HG02759 (cell line): ENCODE data around the gene PRH1.

Experiments used
- ATAC-seq: cut with Tn5 transposase; IDR thresholded peaks from one replicate; pipeline ENCODE4 v1.9.1; 2021; ENCODE audit warnings: mild to moderate bottlenecking, moderate library complexity; ENCODE audit not compliant: unreplicated experiment

The PRH1 gene

DNA sequence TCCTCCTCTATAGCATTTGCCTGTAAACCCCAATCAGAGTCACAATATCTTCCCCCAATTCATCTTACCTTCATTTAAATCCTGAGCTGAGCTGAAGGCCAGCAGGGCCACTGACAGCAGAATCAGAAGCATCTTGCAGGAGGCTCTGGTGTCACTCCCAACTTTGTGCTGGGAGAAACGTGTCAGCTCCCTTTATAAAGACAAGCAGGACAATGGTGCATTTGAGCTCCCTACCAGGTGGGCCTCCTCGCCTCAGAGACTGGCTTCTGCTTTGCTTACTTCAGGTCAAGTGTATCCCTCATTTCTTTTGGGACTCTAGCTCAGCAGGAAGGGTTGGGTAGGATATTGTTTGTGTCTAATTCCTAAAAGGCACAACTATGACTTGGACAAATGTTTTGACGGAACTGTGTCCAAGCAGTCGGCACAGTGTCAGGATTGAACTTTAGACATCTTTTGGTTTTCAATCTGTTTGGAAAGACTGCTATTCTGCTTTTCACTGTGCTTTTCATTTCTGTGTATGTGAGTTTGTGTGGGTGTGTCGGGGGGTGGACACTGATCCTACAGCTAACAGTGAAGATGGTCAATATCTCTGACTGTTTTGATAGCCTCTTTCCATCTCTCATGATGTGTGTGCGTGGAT lies at the start of gene PRH1:
Gene PRH1, minus strand, starts transcription at position 170 of the 640 bp plus-strand sequence. Its CDS starts 38 bp downstream, at position 132.
- no peak for ATAC-seq

DNA sequence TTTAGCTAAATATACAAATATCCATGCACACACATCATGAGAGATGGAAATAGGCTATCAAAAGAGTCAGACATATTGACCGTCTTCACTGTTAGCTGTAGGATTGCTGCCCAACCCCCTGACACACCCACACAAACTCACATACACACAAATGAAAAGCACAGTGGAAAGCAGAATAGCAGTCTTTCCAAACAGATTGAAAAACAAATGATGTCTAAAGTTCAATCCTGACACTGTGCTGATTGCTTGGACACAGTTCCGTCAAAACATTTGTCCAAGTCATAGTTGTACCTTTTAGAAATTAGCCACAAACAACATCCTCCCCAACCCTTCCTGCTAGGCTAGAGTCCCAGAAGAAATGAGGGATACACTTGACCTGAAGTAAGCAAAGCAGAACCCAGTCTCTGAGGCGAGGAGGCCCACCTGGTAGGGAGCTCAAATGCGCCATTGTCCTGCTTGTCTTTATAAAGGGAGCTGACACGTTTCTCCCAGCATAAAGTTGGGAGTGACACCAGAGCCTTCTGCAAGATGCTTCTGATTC lies 44.8 kb upstream of the PRH1 start, which contains the start of gene PRH2:
Gene PRH2, plus strand, starts transcription at position 491 of the 541 bp plus-strand sequence. Its CDS starts 38 bp downstream, at position 529.
- no peak for ATAC-seq

DNA sequence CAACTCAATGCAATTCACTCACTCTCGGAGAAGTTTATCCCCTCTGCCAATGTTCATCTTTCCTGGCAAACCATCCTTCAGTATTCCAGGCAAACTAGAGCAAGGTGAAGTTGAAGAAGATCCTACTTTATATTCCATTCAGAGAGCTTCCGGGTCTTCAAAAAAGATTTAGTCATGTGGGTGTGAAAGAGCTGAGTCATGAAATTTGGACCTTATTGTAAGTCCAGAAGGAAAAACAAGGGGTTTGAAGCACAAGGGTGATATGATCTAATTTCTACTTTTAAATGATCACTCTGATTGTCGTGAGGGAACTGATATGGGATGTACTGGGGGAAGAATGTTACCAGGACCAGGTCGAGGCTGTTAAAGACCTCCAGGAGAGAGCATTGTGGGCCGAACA lies 42.2 kb upstream of the PRH1 start:
- no peak for ATAC-seq

DNA sequence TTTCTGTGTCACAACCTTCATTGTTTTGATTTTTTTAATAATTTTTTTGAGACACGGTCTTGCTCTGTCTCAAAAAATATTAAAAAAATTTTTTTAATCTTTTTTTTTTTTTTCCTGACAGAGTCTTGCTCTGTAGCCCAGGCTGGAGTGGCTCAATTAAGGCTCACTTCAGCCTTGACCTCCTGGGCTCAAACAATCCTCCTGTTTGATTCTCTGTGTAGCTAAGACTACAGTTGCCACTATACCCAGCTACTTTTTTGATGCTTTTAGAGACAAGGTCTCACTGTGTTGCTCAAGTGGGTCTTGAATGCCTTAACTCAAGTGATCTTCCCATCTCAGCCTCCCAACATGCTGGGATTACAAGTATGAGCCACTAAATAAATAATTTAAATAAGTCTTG lies 35.8 kb upstream of the PRH1 start:
- ATAC-seq = no peak

DNA sequence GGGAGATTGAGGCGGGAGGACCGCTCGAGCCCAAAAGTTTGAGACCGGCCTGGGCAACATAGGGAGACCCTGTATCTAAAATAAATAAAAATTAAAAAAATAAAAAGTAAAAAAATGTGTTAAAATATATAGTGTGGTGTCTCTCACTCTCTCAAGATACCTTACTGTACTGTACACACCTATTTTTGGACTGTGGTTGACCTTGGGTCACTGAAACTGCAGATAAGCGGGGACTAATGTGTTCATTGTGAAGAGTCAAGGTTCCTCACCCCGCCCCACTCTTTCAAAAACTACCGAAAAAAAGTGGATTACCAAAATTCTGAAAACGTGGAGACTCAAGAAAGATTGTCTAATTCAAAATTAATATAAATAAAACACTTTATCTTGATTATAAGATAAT lies 26.3 kb upstream of the PRH1 start:
- ATAC-seq = no peak

DNA sequence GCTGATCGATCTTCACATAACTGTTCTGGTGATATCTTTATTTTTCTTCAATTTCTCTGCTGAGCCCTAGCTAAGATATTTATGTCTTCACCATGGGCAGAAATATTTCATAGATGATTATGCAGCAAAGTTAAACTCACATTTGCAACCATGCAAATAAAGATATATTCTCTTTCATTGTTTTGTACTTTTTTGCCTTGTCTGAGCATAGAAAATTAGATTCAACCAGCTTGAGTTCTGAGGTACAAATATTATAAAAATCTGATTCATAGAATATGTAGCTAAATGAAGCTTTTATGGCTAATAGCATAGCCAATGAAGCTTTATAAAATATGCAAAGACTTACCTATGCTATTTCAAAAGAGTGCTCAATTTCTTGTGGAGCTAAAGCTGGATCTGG lies 25.4 kb upstream of the PRH1 start, which contains the start of gene TAS2R13:
Gene TAS2R13, minus strand, starts transcription at position 101 of the 400 bp plus-strand sequence. CDS start 264 bp downstream, outside the sequence.
- ATAC-seq = no peak

DNA sequence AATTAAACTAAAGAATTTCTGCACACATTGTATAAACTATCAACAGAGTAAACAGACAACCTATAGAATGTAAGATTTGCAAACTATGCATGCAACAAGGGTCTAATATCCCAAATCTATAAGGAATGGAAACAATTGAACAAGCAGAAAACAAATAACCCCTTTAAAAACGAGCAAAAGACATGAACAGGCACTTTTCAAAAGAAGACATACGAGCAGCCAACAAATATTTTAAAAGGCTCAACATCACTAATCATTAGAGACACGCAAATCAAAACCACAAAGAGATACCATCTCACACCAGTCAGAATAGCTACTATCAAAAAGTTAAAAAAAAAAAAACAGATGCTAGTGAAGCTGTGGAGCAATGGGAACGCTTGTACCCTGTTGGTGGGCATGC lies 20.6 kb upstream of the PRH1 start:
- ATAC-seq = no peak

DNA sequence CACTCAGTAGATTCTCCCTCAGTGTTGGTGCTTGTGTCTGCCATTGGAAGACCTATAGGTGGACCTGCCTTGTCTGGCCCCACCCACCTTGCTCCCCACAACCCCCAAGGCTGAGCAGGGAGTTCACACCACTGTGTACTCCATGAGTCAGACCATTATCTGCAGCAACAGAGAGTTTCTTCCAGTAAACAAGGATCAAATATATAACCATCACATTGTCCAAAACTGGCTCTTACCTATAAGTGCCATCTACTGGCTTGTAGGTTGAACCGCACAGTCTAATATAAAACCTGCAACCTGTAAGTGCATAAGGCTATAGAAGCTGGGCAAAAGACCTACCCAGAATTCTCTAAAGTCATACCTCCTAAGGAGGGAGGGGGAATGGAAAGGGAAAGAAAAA lies 17.4 kb upstream of the PRH1 start:
- ATAC-seq = no peak

DNA sequence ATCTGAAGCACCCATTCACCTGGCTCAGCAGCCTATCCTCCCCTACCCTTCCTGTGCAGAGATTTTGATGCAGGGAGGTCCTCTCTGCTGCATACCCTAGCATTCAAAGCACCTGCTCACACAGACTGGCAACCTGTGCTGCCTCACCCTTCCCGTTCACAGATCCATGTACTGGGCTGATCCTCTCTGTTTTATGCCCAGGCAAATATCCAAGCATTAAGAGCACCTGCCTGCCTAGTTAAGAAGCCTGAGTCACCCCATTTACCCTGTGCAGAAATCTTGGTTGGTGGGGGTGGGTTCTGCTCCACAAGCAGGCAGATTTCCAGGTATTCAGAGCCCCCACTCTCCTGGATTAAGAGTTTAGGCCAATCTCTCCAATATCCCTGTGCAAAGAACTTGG lies 16.9 kb upstream of the PRH1 start:
- ATAC-seq = no peak

DNA sequence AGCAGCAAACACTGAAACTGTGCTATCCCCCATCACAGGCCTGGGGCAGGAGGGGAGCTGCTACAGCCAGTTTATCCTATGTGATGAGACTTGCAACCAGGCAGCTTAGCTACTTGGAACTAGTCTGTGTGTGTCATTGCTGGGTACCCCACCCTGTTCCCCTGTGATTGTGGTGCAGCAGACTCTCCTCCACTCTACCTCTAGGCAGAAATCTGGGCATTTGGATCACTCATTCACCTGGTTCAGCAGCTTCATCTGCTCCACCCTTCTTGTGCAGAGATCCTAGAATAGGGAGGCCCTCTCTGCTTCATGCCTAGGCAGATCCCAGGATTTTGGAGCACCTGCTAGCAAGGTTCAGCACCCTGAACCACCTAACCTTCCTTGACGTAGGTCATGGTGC lies 16.5 kb upstream of the PRH1 start:
- no peak for ATAC-seq

DNA sequence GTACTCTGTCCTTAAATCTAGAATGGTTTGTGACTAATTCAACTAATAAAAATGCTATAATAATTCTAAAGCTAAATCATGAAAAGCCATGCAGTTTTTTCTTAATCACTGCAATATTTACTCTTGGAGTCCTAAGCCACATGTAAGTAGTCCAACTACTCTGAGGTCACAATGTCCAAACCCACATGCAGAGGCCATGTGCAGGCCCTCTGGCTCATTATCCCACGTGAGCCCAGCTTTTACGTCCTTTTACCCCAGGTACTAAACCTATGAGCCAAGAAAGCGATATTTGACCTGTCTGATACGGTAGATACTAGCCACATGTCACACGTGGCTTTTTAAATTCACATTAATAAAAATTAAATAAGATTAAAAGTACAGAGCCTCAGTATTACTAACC lies 12.8 kb upstream of the PRH1 start:
- ATAC-seq = no peak

DNA sequence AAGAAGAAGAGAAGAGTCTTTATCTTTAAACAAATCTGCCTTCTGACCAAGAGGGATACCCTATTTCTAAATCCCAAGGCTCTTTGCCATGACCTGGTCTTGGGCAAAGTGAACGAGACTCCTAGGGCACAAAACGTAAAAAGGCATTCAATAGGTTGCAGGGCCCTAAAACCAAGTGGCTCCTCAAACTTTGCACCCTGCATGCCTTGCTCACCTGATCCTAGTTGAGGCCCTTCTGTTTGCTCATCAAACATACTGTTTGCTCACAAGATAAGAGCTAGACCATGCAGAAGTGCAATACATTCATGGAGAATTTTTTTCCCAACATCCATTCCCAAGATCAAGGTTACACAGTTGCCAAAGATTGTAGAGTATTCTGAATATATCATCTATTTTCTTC lies 7.9 kb upstream of the PRH1 start:
- no peak for ATAC-seq

DNA sequence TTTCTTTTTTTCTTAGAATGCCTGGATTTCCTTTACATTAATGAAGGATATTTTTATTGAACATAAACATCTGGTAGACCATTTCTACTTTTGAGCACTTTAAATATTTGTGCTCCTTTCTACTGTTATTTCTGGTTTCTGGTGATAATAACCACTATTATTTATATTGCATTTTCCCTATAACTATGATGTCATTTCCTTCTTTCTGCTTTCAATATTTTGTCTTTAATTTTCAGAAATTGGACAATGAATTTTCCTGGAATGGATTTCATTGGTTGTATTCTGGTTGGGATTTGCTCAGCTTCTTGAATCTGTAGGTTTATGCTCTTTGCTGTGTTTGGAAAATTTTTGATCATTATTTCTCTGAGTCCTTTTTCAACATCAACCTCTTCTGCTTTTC lies 5.2 kb upstream of the PRH1 start:
- ATAC-seq = no peak

DNA sequence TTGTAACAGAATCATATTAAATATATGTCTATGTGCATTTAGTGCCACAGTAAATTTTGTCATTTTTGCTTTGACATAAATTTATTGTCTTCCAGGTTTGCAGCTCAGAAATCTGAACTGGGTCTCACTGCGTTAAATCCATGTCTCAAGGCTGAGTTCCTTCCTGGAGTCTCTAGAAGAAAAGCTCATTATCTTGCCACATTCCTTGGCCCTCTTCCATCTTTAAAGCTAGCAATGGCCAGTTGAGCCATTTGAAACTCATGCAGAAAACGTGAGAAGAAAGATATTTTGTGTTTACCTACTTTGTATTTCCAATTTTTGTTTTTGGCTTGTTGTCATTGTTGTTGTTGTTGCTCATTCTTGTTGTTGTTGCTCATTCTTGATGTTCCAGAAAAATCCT lies 10.7 kb downstream of the PRH1 start:
- no peak for ATAC-seq

DNA sequence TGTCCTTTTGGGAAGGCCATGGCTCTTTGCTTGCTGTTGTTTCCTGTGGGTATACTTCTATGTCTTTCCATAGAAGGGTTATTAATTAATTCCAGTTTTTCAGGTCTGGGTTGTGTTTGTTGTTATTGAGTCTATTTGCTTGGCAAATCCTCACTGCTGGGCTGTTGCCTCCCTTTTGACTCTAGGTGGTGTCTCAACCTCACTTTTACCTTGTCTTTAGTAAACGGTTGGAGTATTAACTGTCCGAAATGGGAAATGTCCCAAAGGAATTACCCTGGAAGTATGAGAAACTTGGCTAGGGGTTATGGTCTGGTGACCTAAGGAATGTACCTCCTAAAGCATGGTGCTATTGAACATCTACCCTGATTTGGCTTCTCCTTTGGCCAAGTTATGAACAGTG lies 16.7 kb downstream of the PRH1 start:
- no peak for ATAC-seq

DNA sequence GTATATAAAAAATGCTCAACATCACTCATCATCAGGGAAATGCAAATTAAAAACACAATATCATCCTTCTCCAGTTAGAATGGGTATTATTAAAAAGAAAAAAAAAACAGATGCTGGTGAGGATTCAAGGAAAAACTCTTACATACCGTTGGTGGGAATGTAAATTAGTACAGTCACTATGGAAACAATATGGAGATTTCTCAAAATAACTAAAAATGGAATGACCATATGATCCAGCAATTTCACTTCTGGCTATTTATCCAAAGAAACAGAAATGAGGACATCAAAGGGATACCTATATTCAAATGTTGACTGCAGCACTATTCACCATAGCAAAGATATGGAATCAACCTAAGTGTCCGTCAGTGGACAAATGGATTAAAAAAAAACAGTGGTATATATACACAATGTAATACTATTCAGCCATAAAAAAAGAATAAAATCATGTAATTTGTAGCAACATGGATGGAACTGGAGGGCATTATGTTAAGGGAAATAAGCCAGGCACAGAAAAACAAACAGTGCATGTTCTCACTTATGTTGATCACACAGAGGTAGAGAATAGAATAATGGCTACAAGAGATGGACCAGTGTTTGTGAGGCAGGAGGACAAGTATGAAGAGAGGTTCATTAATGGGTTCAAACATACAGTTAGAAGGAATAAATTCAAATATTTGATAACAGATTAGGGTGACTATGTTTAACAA lies 20.4 kb downstream of the PRH1 start:
- ATAC-seq = no peak

DNA sequence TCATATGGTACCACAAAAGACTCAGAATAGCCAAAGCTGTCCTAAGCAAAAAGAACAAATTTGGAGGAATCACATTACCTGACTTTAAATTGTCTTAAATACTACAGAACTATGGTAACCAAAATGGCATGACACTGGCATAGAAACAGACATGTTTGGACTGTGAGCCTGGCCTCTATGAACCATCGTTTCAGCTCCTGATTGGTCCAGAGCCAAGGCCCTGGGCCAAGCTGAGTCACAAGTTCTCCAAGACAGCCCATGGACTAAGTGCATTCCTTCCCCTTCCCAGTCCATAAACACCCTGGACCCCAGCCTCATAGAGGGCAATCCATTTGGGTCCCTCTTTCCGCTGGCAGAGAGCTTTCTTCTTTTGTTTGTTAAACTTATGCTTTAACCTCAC lies 22.7 kb downstream of the PRH1 start:
- ATAC-seq = no peak

DNA sequence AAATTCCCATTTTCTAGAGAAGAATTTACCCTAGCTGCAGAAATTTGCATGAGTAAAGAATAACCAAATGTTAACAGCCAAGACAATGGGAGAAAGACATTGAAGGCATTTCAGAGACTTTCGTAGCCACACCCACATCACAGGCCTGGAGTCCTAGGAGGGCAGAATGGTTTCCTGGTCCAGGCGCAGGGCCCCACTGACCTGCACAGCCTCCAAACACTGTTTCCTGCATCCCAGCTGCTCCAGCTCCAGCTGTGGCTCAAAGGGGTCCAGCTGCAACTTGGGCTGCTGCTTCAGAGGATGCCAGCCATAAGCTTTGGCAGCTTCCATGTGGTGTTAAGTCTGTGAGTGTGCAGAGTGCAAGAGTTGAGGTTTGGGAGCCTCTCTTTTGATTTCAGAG lies 28.2 kb downstream of the PRH1 start:
- ATAC-seq = no peak

DNA sequence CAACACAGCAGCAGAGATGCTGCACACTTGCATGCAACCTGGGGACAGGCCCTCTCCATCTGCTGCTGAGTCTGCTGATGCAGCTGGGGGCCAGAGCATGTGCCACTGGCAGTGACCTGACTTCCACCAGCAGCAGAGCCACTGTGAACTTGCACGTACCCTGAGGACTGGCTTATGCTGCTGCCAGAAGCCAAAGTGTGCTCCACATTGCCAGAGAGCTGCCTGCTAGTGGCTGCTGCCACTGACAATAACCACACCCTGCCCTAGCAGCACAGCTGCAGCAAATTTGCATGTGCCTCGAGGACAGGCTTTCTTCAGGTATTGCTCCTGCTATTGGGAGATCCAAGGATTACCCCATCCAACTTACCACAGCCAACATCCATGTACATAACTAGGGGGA lies 30.3 kb downstream of the PRH1 start:
- ATAC-seq = no peak

DNA sequence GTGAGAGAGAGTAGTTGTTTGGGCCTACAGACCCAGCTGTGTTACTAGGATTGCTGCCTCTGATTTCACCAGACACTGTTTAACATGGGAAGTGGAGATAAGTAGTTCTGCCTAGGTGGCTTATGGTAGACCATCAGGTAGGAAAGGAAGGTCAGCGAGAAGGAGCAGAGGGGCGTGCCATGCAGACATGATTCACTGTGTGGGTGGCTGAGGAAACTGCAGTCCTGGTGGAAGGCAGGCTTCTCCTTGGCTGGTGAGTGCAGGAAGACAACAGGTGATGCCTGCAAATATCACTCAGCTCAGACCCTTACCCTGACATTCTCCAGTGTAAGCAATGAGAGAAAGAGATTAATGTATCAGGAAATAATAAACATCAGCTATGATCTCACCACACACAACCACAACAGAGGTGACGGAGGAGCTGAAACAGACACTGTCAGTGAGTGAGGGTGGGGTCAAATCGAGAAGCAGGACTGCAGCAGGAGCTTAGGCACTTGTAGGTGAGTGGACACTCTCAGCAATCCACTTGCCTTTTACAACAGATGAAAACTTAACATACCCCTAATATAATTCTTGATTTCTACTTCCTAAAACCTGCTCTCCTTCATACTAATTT lies 32.7 kb downstream of the PRH1 start:
- no peak for ATAC-seq

DNA sequence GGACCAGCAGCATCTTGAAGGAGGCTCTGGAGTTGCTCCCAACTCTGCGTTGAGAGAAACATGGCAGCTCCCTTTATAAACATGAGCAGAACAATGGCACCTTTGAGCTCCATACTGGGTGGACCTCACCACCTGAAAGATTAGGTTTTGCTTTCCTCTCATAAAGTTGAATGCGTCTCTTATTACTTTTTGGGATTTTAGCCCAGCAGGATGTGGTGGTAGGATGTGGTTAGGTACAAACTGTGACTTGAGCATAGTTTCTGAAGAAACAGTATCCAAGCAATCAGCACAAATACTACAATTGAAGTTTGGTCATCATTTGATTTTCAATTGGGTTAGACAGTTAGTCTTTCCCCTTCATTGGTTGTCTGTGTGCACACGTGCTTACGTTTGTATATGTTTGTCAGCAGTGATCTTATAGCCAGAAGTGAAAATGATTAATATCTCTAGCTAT lies 34.6 kb downstream of the PRH1 start, which contains the start of gene PRR4:
Gene PRR4, minus strand, starts transcription at position 51 of the 454 bp plus-strand sequence. Its CDS starts 38 bp downstream, at position 13.
- no peak for ATAC-seq

DNA sequence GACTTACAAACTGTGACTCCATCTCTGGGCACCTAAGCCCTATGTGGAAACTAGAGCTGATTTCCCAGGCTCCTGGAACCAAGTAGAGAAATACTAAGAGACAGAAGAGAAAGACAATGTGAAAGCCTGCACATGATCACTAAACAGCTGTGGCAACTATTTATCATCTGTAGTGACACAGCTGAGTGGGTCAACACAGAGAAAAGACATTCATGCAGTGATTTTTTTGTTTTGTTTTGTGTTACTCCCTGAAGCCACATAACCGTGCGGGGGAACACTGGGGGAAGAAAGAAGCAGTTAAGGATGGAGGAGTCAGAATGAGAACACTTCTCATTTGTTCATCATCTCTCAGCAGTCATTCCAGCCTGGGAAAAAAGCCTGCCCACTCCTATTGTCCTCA lies 36.3 kb downstream of the PRH1 start:
- ATAC-seq = no peak
